ENCODE measurements around the gene TTLL5. TPM values are rescaled to one million over a fixed set of nuclear protein-coding genes. Genes with fewer than 3 reads are reported as not detected.

TTLL5 gene
- total RNA-seq, 4 donors from 2014 or later = 14.2 to 27.1 (median 21.2) TPM

- H3K27me3 ChIP-seq = no peaks in the 10 kb centered on the region
- no peak for DNase-seq
- peaks cover 0 to 5% (median 0%) of the 10 kb centered on the region in 3 donors for H3K36me3 ChIP-seq
- no peaks in the 10 kb centered on the region for H3K4me1 ChIP-seq
- intact Hi-C loops (cut with DNase I) = no loop called here
- TF ChIP-seq CTCF (IDR thresholded peaks at IDR 0.05) = no peak
- no peak for TF ChIP-seq POLR2A (IDR thresholded peaks at IDR 0.05)
- no peaks in the 10 kb centered on the region for H3K9me3 ChIP-seq
- no peak overlapping the region for H3K4me3 ChIP-seq
- H3K27ac ChIP-seq = no peak overlapping the region
- WGBS, 2 donors = 67 to 71% methylated on average over 2 of the region's 2 CpGs
Measured at GRCh38 chr14:75934998-75935628, 274.1 kb downstream of the TTLL5 start.

- 60 to 82% methylated on average over 1 of the region's 1 CpG for WGBS, 2 donors
- Histone ChIP-seq H3K36me3 (no peaks in the 10 kb centered on the region), H3K27me3 (no peaks in the 10 kb centered on the region), H3K4me1 (no peaks in the 10 kb centered on the region), H3K9me3 (no peaks in the 10 kb centered on the region), H3K27ac (no peak overlapping the region), H3K4me3 (no peak overlapping the region)
- DNase-seq = no peak
- intact Hi-C loops (cut with DNase I) = no loop called here
- TF ChIP-seq CTCF (IDR thresholded peaks at IDR 0.05) = no peak
- no peak for TF ChIP-seq POLR2A (IDR thresholded peaks at IDR 0.05)
Measured at GRCh38 chr14:75939200-75939599, 278.2 kb downstream of the TTLL5 start.

- Histone ChIP-seq H3K27ac (no peak overlapping the region), H3K4me3 (no peak overlapping the region), H3K9me3 (no peaks in the 10 kb centered on the region), H3K36me3 (no peaks in the 10 kb centered on the region), H3K27me3 (no peaks in the 10 kb centered on the region), H3K4me1 (no peaks in the 10 kb centered on the region)
- 73 to 86% methylated on average over 2 of the region's 4 CpGs for WGBS, 2 donors
- no peak for DNase-seq
- no peak for TF ChIP-seq CTCF (IDR thresholded peaks at IDR 0.05)
- TF ChIP-seq POLR2A (IDR thresholded peaks at IDR 0.05) = no peak
- intact Hi-C loops (cut with DNase I) = no loop called here
Measured at GRCh38 chr14:75941030-75941429, 280.0 kb downstream of the TTLL5 start.

- no peaks in the 10 kb centered on the region for H3K36me3 ChIP-seq
- intact Hi-C loops (cut with DNase I) = no loop called here
- TF ChIP-seq CTCF (IDR thresholded peaks at IDR 0.05) (no peak), POLR2A (IDR thresholded peaks at IDR 0.05) (no peak)
- H3K27me3 ChIP-seq = no peaks in the 10 kb centered on the region
- no peak overlapping the region for H3K27ac ChIP-seq
- H3K4me1 ChIP-seq = no peaks in the 10 kb centered on the region
- no peak overlapping the region for H3K4me3 ChIP-seq
- DNase-seq = no peak
- 91% methylated on average over 4 of the region's 4 CpGs for WGBS, 2 donors
- no peaks in the 10 kb centered on the region for H3K9me3 ChIP-seq
Measured at GRCh38 chr14:75944607-75945241, 283.7 kb downstream of the TTLL5 start.

GRCh38 chr14:75946785-75947184 lies 285.7 kb downstream of the TTLL5 start:
- no peak for DNase-seq
- H3K4me1 ChIP-seq = no peaks in the 10 kb centered on the region
- H3K36me3 ChIP-seq = no peaks in the 10 kb centered on the region
- H3K9me3 ChIP-seq = no peaks in the 10 kb centered on the region
- 82 to 94% methylated on average over 5 of the region's 5 CpGs for WGBS, 2 donors
- no peaks in the 10 kb centered on the region for H3K27me3 ChIP-seq
- intact Hi-C loops (cut with DNase I) = no loop called here
- TF ChIP-seq CTCF (IDR thresholded peaks at IDR 0.05) = no peak
- TF ChIP-seq POLR2A (IDR thresholded peaks at IDR 0.05) = no peak
- no peak overlapping the region for H3K4me3 ChIP-seq
- no peak overlapping the region for H3K27ac ChIP-seq
